Measurements from ENCODE around the gene CCNE1. TPM values are rescaled to one million over a fixed set of nuclear protein-coding genes. Genes with fewer than 3 reads are reported as not detected.

CCNE1 gene
- 16.5 and 18.4 TPM in 2 replicates for total RNA-seq
- long read RNA-seq, partial matches to known transcripts = 3 of 6 reads
- long read RNA-seq, other reads (novel, unspliced or antisense) = 3 of 6 reads

- no peaks in the 10 kb centered on the region for H3K9me3 Mint-ChIP-seq (ENCODE audit: low read depth)
- peak within 1 kb of the TSS; percentile 73 for H3K27ac Mint-ChIP-seq
- peak; percentile 91 for DNase-seq (ENCODE audit: low spot score, unreplicated experiment)
- peaks cover 6% of the 10 kb centered on the region for H3K27me3 Mint-ChIP-seq
- H3K4me3 Mint-ChIP-seq (ENCODE audit: low read depth) = peak within 1 kb of the TSS; percentile 81
- no peak for TF ChIP-seq CTCF (IDR thresholded peaks at IDR 0.05; ENCODE audit: unreplicated experiment)
- peaks cover 2% of the 10 kb centered on the region for H3K4me1 Mint-ChIP-seq (ENCODE audit: low read depth)
- H3K36me3 Mint-ChIP-seq (ENCODE audit: insufficient read depth) = no peaks in the 10 kb centered on the region
Observed at GRCh38 chr19:29811125-29812079, at the start of gene CCNE1. CCNE1 (plus strand) TSS chr19:29811991; CDS start chr19:29812556, 565 bp downstream.

- no peak overlapping the region for H3K27ac Mint-ChIP-seq
- DNase-seq (ENCODE audit: low spot score, unreplicated experiment) = no peak
- TF ChIP-seq CTCF (IDR thresholded peaks at IDR 0.05; ENCODE audit: unreplicated experiment) = no peak
- peaks cover 11% of the 10 kb centered on the region for H3K27me3 Mint-ChIP-seq
- H3K4me3 Mint-ChIP-seq (ENCODE audit: low read depth) = no peak overlapping the region
- no peaks in the 10 kb centered on the region for H3K36me3 Mint-ChIP-seq (ENCODE audit: insufficient read depth)
- H3K9me3 Mint-ChIP-seq (ENCODE audit: low read depth) = no peaks in the 10 kb centered on the region
- H3K4me1 Mint-ChIP-seq (ENCODE audit: low read depth) = no peaks in the 10 kb centered on the region
Observed at GRCh38 chr19:29763196-29763595, 48.6 kb upstream of the CCNE1 start.

- no peaks in the 10 kb centered on the region for H3K36me3 Mint-ChIP-seq (ENCODE audit: insufficient read depth)
- peaks cover 11% of the 10 kb centered on the region for H3K27me3 Mint-ChIP-seq
- H3K27ac Mint-ChIP-seq = no peak overlapping the region
- DNase-seq (ENCODE audit: low spot score, unreplicated experiment) = no peak
- no peak overlapping the region for H3K4me3 Mint-ChIP-seq (ENCODE audit: low read depth)
- TF ChIP-seq CTCF (IDR thresholded peaks at IDR 0.05; ENCODE audit: unreplicated experiment) = no peak
- no peaks in the 10 kb centered on the region for H3K4me1 Mint-ChIP-seq (ENCODE audit: low read depth)
- H3K9me3 Mint-ChIP-seq (ENCODE audit: low read depth) = no peaks in the 10 kb centered on the region
Observed at GRCh38 chr19:29764361-29764760, 47.4 kb upstream of the CCNE1 start.

- H3K27me3 Mint-ChIP-seq = peaks cover 11% of the 10 kb centered on the region
- no peaks in the 10 kb centered on the region for H3K36me3 Mint-ChIP-seq (ENCODE audit: insufficient read depth)
- H3K4me1 Mint-ChIP-seq (ENCODE audit: low read depth) = no peaks in the 10 kb centered on the region
- H3K9me3 Mint-ChIP-seq (ENCODE audit: low read depth) = no peaks in the 10 kb centered on the region
- no peak for TF ChIP-seq CTCF (IDR thresholded peaks at IDR 0.05; ENCODE audit: unreplicated experiment)
- DNase-seq (ENCODE audit: low spot score, unreplicated experiment) = no peak
- no peak overlapping the region for H3K4me3 Mint-ChIP-seq (ENCODE audit: low read depth)
- no peak overlapping the region for H3K27ac Mint-ChIP-seq
Observed at GRCh38 chr19:29766100-29766499, 45.7 kb upstream of the CCNE1 start.

- Mint-ChIP-seq H3K27me3 (peaks cover 11% of the 10 kb centered on the region), H3K4me3 (ENCODE audit: low read depth) (no peak overlapping the region), H3K27ac (no peak overlapping the region), H3K36me3 (ENCODE audit: insufficient read depth) (no peaks in the 10 kb centered on the region), H3K4me1 (ENCODE audit: low read depth) (peaks cover 3% of the 10 kb centered on the region), H3K9me3 (ENCODE audit: low read depth) (no peaks in the 10 kb centered on the region)
- no peak for TF ChIP-seq CTCF (IDR thresholded peaks at IDR 0.05; ENCODE audit: unreplicated experiment)
- DNase-seq (ENCODE audit: low spot score, unreplicated experiment) = no peak
Observed at GRCh38 chr19:29767039-29767735, 44.6 kb upstream of the CCNE1 start.

All from progenitor cell of endocrine pancreas (in vitro differentiated cells).